Right lobe of liver (tissue), 6 donors: ENCODE results near the gene MPZ. TPM values are rescaled to one million over a fixed set of nuclear protein-coding genes. Genes with fewer than 3 reads are reported as not detected.

ENCODE experiments used
- ATAC-seq, 4 donors: fragments of 200-7000 bp; cut with Tn5 transposase; one replicate each; pipeline ENCODE4 v1.9.1; 2020; ENCODE audit warnings: mild to moderate bottlenecking in 4 of 4, moderate library complexity in 4 of 4
- DNase-seq, 3 donors: peaks; one replicate each; pipeline ENCODE4 v3.0.0-alpha.2; 2020
- H3K27ac ChIP-seq, 3 donors: fragments of 200-600 bp; one replicate each; pipeline ENCODE4 v1.8.0; 2022
- H3K27me3 ChIP-seq, 2 donors: fragments of 200-600 bp; one replicate each; pipeline ENCODE4 v1.8.0; 2022
- H3K36me3 ChIP-seq, 4 donors: fragments of 200-600 bp; sonication (generic) in 1 of 4; one replicate each; pipeline versions ENCODE4 v1.5.1 to v1.8.0; 2017 to 2022; ENCODE audit warnings: control low read depth in 1 of 4
- H3K4me1 ChIP-seq, 4 donors: fragments of 200-600 bp; sonication (generic) in 1 of 4; one replicate each; pipeline versions ENCODE4 v1.5.1 to v1.8.0; 2017 to 2022; ENCODE audit warnings: control low read depth in 1 of 4
- H3K4me3 ChIP-seq, 3 donors: fragments of 200-600 bp; one replicate each; pipeline ENCODE4 v1.8.0; 2022
- H3K9me3 ChIP-seq, 4 donors: fragments of 200-600 bp; sonication (generic) in 1 of 4; one replicate each; pipeline versions ENCODE4 v1.5.1 to v1.8.0; 2017 to 2022; ENCODE audit warnings: control low read depth in 1 of 4
- POLR2A ChIP-seq: fragments of 450-650 bp; IDR thresholded peaks from one replicate; pipeline ENCODE4 v1.6.1; 2017; ENCODE audit warnings: antibody characterized with exemption, mild to moderate bottlenecking
- WGBS: methylation state at CpG from one replicate; pipeline ENCODE4 v1.1.6; 2018; ENCODE audit warnings: low coverage, low lambda C conversion rate; ENCODE audit not compliant: insufficient coverage; ENCODE audit errors: missing lambda C conversion rate; 5-methylcytosine and 5-hydroxymethylcytosine counted together
- intact Hi-C, 2 donors: fragments of 100-400 bp; cut with DNase I; formaldehyde crosslinking; loops; one replicate each; pipeline versions ENCODE4 v1.11.2 to v1.14.1; 2022
- total RNA-seq, 6 experiments: library from RNA; depleted of rRNA in 2 of 6; stranded (reverse); fragments of >200 nt in 2 of 6; fragmentation: NEBNext Ultra II Directional in 3 of 6; extraction: Animal tissue kit (Norgen Biotek cat#: 25700) in 3 of 6; gene quantifications; one replicate each; pipeline versions ENCODE4 v1.1.0 to v1.2.4, GENCODE V29; 2016 to 2023
- TF ChIP-seq, protein P1 (sequence below), 4 donors: fragments of 200-600 bp in 3 of 4; fragments of 450-650 bp in 1 of 4; IDR thresholded peaks; one replicate each; pipeline versions ENCODE4 v1.5.1 to v1.8.0; 2016 to 2022; ENCODE audit warnings: antibody characterized with exemption in 4 of 4, mild to moderate bottlenecking in 2 of 4
- donor health status: DM: no; HTN: yes; CAD: no.
- donor health status: DM: no; HTN: no; CAD: no.
- donor health status: DM: no; HTN: no; CAD: no.
- donor health status: DM: no; HTN: yes; CAD: no.
- donor health status: DM: no; HTN: yes; CAD: no.

The MPZ gene
- total RNA-seq, 6 experiments from 2014 or later, result 2.1 to 14.3 (median 6.5) TPM

DNA sequence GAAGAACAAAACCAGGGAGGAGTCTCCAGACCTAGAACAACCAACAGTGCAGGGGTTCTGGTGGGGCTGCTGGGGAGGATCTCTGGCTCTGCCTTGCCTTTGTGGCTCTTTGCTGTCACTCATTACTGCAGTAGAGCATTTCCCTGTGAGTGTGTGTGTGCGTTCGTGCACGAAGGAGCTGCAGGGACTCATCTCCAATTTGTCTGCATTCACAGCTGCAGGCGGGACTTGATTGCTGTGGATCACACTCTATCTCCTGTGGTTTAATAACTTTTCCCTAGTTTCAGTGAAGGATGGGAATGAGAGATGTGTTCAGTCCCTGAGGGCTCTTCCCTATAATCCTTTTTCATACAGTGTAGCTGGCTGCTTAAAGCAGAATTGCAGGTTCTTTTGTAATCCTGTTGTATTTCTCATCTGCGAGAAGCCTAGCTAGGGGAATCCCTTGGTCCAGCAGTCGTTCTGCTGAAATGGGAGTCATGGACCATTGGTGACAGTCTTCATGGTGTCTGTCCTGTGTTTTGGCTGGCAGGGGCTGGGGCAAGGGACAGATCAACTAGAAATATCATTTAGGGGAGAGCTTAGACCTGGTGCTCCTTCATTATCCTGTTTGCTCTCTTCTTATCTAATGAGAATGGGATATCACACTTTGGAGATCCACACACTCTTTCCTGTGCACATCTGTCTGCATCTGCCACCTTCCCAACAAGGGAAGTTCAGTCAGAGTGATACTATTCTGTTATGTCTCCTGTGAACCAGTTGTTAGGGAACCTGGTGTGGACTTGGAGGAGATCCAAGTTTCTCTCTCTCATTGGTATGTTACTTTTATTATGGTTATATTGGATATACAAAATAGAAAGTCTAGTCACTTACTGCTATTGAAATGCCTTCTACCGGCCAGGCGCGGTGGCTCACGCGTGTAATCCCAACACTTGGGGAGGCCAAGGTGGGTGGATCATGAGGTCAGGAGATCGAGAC, 48.2 kb downstream of the MPZ start:
- WGBS, result 74% methylated on average over 11 of the region's 12 CpGs

GRCh38 chr1:161260376-161261260, 49.1 kb downstream of the MPZ start:
- WGBS, result 36% methylated on average over 9 of the region's 9 CpGs
- H3K4me1 ChIP-seq, result peaks cover 0 to 27% (median 0%) of the 10 kb centered on the region in 4 donors
- intact Hi-C loops, result no loop called here
- H3K4me3 ChIP-seq, result no peak overlapping the region
- H3K27me3 ChIP-seq, result no peaks in the 10 kb centered on the region
- ATAC-seq, result peak in 3 of 4 donors; percentile 13 to 52 (median 39)
- DNase-seq, result no peak
- no peak for TF ChIP-seq POLR2A
- TF ChIP-seq, protein P1, sequence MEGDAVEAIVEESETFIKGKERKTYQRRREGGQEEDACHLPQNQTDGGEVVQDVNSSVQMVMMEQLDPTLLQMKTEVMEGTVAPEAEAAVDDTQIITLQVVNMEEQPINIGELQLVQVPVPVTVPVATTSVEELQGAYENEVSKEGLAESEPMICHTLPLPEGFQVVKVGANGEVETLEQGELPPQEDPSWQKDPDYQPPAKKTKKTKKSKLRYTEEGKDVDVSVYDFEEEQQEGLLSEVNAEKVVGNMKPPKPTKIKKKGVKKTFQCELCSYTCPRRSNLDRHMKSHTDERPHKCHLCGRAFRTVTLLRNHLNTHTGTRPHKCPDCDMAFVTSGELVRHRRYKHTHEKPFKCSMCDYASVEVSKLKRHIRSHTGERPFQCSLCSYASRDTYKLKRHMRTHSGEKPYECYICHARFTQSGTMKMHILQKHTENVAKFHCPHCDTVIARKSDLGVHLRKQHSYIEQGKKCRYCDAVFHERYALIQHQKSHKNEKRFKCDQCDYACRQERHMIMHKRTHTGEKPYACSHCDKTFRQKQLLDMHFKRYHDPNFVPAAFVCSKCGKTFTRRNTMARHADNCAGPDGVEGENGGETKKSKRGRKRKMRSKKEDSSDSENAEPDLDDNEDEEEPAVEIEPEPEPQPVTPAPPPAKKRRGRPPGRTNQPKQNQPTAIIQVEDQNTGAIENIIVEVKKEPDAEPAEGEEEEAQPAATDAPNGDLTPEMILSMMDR (IDR thresholded peaks at IDR 0.05), result no peak
- no peaks in the 10 kb centered on the region for H3K9me3 ChIP-seq
- no peaks in the 10 kb centered on the region for H3K36me3 ChIP-seq
- H3K27ac ChIP-seq, result no peak overlapping the region

More for the DNA sequence above, 48.2 kb downstream of the MPZ start:
- no peak for TF ChIP-seq POLR2A
- DNase-seq, result no peak
- intact Hi-C loops, result no loop called here
- no peaks in the 10 kb centered on the region for H3K27me3 ChIP-seq
- no peaks in the 10 kb centered on the region for H3K36me3 ChIP-seq
- no peak overlapping the region for H3K4me3 ChIP-seq
- H3K4me1 ChIP-seq, result peaks cover 0 to 18% (median 0%) of the 10 kb centered on the region in 4 donors
- ATAC-seq, result no peak
- no peaks in the 10 kb centered on the region for H3K9me3 ChIP-seq
- no peak overlapping the region for H3K27ac ChIP-seq

DNA sequence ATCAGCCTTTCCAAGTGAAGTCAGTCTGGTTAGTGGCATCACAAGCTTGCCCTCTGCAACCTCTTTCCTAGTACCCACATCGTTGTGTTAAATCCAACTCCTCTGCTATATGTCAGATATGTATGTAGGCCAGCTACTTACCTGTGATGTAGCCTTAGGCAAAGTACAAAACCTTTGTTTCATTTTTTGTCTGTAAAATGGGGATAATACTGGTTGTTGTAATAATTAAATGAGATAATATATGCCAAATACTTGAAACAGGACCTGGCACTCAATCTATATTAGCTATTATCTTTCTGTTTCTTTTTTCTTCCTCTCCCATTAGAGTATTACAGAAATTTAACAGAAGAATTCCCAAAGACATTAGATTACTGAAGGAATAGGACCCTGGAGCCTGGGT, 50.0 kb downstream of the MPZ start:
- Histone ChIP-seq H3K27me3 (no peaks in the 10 kb centered on the region), H3K36me3 (no peaks in the 10 kb centered on the region), H3K4me1 (peaks cover 0 to 36% (median 0%) of the 10 kb centered on the region in 4 donors), H3K9me3 (no peaks in the 10 kb centered on the region), H3K27ac (no peak overlapping the region), H3K4me3 (no peak overlapping the region)
- DNase-seq (no peak), ATAC-seq (no peak)
- 38% methylated on average over 1 of the region's 1 CpG for WGBS
- no peak for TF ChIP-seq POLR2A
- TF ChIP-seq, protein P1 (IDR thresholded peaks at IDR 0.05), result no peak
- intact Hi-C loops, result no loop called here

- H3K27me3 ChIP-seq, result no peaks in the 10 kb centered on the region
- no peaks in the 10 kb centered on the region for H3K9me3 ChIP-seq
- WGBS, result 83% methylated on average over 2 of the region's 6 CpGs
- intact Hi-C loops, result no loop called here
- peak overlapping the region; percentile 56 to 75 (median 64) for H3K4me3 ChIP-seq
- H3K4me1 ChIP-seq, result peaks cover 0 to 38% (median 0%) of the 10 kb centered on the region in 4 donors
- TF ChIP-seq POLR2A, result no peak
- TF ChIP-seq, protein P1 (IDR thresholded peaks at IDR 0.05), result no peak
- ATAC-seq (no peak), DNase-seq (no peak)
- H3K36me3 ChIP-seq, result no peaks in the 10 kb centered on the region
- no peak overlapping the region for H3K27ac ChIP-seq
Observed at GRCh38 chr1:161259345-161259702, 50.4 kb downstream of the MPZ start.
